HG03196 (cell line): ENCODE results near the gene SHC2.
"Not testable (repeated sequence)": the region's sequence is repeated elsewhere in the genome, so short reads cannot be mapped to it uniquely, and the experiment has no call there.

ENCODE experiments used
- ATAC-seq: cut with Tn5 transposase; IDR thresholded peaks from one replicate; pipeline ENCODE4 v1.9.1; 2021; ENCODE audit not compliant: unreplicated experiment

Gene SHC2

DNA sequence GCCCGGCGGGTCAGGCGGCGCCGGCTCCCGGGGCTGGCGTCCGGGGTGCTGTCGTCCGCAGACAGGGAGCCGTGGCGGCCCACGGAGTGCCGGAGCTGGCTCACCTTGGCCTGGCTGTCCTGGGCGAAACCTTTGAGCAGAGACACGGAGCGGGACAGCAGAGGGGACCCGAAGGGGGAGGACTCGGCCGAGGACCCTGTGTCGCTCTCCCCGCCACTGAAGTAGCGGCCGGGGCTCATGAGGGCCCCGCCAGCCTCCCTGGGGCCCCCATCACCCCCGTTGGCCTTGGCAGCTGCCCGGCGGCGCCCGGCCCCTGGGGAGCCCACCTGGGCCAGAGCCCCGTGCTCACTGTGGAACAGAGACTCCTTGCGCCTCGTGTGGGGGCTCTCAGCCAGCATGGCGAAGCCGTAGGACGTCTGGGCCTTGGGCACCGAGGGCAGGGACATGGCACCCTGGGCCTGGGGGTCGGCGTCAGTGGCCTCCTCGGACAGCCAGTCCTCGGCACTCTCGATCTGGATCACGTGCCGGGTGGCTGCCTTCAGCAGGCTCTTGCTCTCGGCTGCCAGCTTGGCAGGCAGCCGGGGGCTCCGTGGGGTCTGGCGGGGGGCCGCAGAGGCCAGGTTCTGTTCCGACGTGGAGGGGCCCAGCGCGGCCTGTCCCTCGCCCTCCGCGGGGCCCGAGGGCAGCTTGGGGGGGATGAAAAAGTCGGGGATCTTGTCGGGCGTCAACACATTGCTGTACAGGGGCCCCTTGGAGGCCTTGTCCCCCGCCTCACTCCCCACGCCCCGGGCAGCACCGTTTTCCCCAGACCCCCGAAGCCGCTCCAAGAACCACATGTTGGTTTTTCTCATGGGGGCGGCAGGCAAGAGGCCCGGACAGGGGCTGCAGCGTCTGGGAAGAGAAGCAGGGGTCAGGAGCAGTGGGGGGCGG lies 53.1 kb downstream of the SHC2 start:
- no peak for ATAC-seq

GRCh38 chr19:406971-407510 lies 53.8 kb downstream of the SHC2 start:
- ATAC-seq: no peak

DNA sequence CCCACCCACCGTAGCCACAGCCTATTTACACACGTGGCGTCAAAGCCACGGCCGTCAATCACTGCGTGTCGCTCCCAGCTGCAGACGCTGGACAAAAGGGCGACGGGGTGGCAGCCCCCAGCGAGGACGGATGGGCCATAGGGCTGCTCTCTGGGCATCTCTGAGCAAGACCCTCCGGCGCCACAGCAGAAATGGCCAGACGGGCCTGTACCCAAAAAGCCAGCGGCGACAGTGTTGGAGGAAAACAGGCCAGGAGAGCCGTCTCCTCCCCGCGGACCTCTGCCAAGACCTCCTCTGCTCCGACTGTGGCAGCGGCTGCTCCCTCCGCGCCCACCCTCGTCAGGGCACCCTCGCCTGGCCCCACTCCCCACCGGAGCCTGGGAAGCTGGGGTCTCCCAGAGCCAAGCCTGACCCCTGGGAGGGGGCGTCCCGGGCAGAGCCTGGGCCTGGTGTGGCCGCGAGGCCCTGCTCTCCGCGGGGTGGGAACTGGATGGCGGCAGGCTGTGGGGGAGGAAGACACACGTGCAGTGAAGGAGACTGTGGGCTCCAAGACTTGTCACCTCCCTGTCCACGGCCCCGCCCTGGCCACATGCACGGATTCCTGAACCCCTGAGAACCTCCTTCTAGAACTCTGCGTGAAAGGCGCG lies 54.6 kb downstream of the SHC2 start:
- no peak for ATAC-seq

DNA sequence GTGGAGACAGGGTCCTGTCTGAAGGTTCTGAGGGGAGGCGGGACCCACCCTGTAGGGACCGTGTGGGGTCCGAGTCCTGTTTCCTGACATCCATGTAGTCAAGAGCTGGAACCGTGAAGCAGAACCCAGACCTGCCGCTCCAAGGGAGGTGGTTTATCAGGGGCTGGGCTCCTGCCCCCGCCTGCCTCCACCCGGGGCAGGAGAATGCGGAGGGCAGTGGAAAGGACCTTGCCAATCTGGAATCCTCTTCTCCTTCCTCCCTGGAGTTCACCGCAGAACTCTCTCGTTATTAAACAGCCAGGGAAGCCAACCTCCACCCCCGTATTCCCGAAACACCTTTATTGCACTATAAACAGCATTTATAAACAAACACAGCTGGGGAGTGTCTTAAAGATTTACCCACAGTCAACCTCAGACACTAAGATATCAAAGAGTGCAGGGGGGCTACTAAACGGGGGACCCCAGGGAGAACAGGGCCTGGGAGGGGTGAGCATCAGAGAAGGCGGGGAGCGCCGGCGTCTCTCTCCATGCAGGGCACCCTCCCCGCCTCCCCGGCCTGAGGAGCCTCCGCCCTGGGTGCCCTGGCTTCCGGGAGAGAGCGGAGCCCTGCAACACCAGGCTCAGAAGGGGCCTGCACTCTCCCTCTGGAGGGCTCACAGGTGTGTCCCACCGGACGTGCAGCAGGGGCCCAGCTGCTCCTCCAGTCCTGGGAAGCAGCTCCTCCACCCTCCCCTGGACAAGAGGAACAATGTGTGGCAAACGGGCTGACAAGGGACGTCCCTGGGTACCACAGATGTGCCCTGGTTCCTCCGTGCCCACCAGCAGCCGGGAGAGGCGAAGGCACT lies 55.5 kb downstream of the SHC2 start:
- ATAC-seq: no peak

GRCh38 chr19:403221-404027 lies 57.4 kb downstream of the SHC2 start:
- no peak for ATAC-seq

DNA sequence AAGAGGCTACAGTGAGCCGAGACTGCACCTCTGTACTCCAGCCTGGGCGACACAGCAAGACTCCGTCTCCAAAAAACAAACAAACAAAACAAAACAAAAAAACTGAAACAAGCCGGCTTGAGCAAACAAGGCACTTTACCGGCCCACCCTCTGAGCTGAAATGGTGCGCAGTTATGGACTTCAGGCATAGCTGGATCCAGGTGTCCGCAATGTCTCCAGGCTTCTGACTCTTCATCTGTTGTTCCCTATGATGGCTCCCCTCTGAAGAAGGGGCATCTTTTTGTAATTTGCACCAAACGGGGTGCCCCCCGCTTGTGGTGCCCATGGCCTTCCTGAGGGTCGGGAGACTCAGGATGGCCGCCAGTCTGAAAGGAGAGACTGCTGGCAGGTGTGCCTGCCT lies 58.0 kb downstream of the SHC2 start:
- no peak for ATAC-seq

DNA sequence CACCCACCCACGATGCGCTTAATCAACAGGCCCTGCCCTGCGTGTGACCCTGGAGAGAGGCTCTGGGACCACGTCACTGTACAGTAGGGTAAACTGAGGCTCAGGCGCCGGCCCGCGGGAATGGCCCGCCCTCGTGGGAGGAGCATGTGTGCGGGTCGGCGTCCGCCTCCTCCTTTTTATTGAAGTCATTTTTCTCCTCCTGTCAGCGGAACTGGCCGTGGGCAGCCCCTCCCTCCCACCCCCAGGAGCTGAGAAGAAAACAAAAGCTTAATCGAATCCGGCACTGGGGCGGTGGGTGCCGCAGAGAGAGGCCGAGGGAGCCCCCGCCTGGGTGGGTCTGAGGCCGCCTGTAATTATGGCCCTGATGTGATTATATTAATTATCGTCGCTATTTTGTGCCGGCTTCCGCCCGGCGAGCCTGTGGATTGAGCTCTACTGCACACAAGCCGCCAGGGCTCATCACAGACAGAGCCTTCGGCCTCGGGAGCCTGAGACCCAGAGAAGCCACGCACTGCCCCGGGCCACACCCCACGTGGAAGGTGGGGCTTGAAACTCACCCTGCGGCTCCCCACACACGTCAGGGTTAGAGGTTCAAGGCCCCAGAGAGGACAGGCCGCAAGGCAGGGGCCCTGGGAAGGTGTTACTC lies 58.8 kb downstream of the SHC2 start:
- no peak for ATAC-seq

DNA sequence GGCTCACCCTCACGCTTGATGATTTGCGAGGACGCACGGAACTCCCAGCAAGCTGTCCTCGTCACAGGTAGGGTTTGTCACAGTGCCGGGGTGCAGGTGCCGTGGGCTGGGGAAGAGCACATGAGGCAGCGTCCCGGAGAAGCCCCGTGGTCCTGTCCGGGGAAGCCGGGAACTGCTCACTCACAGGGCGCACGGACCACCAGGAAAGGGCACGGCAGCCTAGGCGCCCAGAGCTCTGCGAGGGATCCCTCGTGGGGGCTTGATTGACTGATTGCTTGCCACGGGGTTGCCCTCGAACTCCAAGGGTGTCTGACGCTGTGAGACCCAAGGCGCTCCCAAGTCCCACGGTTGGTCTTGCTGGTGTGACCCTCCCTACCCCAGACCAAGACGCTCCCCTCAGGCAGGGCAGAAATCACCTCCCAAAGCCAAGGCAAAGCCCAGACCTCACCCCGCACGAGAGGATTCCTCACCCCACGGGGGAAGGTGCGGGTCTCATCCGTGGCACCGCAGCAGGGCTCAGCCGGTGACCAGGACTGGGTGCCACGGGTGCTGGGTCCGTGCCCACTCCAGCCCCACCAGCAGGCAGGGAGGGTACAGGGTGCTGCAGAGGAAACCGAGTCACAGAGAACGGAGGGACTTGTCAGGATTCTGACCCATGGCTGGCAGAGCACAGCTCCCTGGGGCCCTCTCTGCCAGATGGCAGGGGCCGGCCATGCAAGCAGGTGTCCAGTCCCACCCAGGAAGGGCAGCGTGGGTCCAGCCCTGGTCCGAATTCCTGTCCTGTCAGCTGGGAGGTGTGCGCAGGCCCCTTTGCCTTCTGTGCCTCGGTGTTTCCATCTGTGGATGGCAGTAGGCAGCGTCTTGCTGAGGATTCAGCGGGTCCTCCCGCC lies 59.6 kb downstream of the SHC2 start:
- no peak for ATAC-seq

DNA sequence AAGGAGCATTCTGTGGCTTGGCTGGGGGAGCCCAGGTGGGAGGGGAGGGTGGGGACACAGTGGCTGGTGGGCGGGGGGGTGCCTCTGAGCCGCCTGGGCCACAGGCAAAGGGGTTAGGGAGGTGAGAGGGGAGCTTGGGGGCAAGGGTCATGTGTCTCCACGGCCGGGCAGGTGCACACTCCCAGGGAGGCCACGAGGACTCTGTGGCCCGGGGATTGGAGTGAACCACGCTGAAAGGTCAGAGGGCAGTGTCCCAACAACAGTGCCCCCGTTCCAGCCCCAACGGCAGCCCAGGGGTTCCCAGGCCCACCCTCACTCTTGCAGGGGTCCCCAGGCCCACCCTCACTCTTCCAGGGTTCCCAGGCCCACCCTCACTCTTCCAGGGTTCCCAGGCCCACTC lies 61.5 kb downstream of the SHC2 start:
- no peak for ATAC-seq

DNA sequence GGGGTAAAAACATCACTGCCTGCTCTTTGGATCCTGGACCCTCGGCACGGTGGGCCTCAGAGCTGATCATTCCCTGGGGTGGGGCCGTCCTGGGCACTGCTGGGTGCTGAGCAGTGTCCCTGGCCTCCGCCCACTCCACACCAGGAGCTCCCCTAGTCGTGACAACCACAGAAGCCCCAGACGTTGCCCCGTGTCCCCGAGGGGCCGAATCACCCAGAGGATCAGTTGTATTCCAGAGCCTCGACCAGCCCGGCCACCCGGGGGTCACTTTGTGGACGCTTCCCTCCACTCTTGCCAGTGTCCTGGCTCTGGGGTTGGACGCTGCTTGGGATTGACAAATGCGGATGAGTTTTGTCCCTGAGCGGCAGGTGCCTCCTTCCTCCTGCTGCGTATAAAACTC lies 62.1 kb downstream of the SHC2 start:
- no peak for ATAC-seq

GRCh38 chr19:397941-398706 lies 62.7 kb downstream of the SHC2 start:
- no peak for ATAC-seq

- ATAC-seq: no peak
Measured at GRCh38 chr19:397321-397720, 63.5 kb downstream of the SHC2 start.

DNA sequence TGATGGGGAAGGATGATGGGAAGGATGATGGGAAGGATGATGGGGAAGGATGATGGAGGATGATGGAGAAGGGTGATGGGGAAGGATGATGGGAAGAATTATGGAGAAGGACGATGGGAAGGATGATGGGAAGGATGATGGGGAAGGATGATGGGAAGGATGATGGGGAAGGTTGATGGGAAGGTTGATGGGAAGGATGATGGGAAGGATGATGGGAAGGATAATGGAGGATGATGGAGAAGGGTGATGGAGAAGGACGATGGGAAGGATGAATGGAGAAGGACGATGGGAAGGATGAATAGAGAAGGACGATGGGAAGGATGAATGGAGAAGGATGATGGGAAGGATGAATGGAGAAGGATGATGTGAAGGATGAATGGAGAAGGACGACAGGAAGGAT lies 65.4 kb downstream of the SHC2 start:
- ATAC-seq: no peak

DNA sequence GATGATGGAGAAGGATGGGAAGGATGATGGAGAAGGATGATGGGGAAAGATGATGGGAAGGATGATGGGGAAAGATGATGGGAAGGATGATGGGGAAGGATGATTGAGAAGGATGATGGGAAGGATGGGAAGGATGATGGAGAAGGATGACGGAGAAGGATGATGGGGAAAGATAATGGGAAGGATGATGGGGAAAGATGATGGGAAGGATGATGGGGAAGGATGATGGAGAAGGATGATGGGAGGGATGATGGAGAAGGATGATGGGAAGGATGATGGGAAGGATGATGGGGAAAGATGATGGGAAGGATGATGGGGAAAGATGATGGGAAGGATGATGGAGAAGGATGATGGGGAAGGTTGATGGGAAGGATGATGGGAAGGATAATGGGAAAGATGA lies 66.0 kb downstream of the SHC2 start:
- ATAC-seq: not testable (repeated sequence)

DNA sequence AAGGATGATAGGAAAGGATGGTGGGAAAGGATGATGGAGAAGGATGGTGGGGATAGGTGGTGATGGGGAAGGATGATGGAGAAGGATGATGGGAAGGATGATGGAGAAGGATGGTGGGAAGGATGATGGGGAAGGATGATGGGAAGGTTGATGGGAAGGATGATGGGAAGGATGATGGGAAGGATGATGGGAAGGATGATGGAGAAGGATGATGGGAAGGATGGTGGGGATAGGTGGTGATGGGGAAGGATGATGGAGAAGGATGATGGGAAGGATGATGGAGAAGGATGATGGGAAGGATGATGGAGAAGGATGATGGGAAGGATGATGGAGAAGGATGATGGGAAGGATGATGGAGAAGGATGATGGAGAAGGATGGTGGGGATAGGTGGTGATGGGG lies 67.3 kb downstream of the SHC2 start:
- ATAC-seq: not testable (repeated sequence)

DNA sequence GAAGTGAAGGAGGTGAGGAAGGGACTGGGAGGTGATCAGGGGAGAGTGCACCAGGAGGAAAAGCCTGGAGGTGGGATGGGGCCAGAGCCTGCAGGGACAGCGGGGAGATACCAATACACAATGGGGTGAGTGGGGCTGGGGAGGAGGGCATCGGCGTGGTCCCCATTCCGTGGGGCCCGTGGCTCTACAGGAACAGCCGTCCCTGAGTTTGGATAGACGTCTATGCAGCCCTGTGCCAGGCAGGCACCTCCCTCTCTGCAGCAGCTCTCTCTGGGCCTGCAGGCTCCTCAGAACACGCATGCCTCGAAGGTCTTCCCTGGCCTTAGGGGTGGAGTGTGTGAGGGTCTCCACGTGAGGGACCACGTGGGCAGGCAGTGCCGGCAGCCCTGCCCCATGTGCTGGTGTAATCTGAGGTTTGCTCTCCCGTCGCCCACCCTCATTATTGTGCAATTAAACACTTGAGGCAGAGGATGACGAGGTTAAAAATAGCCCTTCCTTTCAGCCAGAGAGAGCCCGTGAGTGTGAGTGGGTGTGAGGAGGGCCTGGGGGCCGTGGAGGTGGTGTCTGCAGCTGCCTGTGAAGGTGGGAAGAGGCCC lies 68.4 kb downstream of the SHC2 start:
- no peak for ATAC-seq

DNA sequence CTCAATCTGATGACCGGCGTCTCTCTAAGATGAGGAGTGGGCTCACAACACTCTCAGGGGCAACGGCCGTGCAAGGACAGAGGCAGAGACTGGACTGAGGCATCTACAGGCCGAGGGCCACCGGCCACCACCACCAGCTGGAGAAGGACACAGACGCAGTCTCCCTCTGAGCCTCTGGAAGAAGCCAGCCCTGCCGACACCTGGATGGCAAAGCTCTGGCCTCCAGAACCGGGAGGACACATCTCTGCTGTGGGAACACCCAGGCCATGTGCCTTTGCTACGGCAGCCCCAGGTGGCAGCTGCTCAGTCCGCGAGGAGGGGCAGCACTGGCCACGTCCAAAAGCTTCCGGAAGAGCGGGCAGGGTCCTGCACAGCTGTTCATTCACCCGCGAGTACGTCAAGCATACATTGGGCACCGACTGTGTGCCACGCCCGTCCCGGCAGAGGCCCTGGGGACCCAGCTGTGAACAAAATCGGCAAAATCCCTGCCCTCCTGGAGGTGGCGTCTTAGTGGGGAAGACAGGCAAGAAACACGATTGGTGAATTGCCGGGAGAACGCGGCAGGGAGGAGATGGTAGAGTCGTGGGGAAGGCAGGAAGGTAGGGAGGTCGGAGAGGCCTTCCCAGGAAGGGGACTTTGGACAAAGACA lies 69.0 kb downstream of the SHC2 start:
- no peak for ATAC-seq
